GM12801 (cell line): ENCODE data around the gene MYO1H.

Experiments
- CTCF ChIP-seq: IDR thresholded peaks from one replicate; pipeline ENCODE4 v1.5.1; 2011; ENCODE audit warnings: control low read depth; ENCODE audit not compliant: insufficient read length; ENCODE audit errors: extremely low read depth

Gene MYO1H

GRCh38 chr12:109330282-109331230 is 17.1 kb upstream of the MYO1H start:
- TF ChIP-seq CTCF: no peak

- TF ChIP-seq CTCF: no peak
Observed at GRCh38 chr12:109331301-109331952, 16.3 kb upstream of the MYO1H start.

- no peak for TF ChIP-seq CTCF
Observed at GRCh38 chr12:109334887-109335286, 12.8 kb upstream of the MYO1H start.

- no peak for TF ChIP-seq CTCF
Observed at GRCh38 chr12:109336593-109336992, 11.1 kb upstream of the MYO1H start.

GRCh38 chr12:109343677-109344076 is 4.0 kb upstream of the MYO1H start:
- TF ChIP-seq CTCF: no peak

GRCh38 chr12:109345428-109345827 is 2.3 kb upstream of the MYO1H start:
- TF ChIP-seq CTCF: no peak

GRCh38 chr12:109346920-109347319 is 780 bp upstream of the MYO1H start:
- no peak for TF ChIP-seq CTCF
